GM19324 (cell line): Measurements from ENCODE around the gene EPC2.

Experiments
- ATAC-seq: cut with Tn5 transposase; IDR thresholded peaks from one replicate; pipeline ENCODE4 v1.9.1; 2021; ENCODE audit warnings: mild to moderate bottlenecking, moderate library complexity; ENCODE audit not compliant: unreplicated experiment, low FRiP score

The EPC2 gene, protein sequence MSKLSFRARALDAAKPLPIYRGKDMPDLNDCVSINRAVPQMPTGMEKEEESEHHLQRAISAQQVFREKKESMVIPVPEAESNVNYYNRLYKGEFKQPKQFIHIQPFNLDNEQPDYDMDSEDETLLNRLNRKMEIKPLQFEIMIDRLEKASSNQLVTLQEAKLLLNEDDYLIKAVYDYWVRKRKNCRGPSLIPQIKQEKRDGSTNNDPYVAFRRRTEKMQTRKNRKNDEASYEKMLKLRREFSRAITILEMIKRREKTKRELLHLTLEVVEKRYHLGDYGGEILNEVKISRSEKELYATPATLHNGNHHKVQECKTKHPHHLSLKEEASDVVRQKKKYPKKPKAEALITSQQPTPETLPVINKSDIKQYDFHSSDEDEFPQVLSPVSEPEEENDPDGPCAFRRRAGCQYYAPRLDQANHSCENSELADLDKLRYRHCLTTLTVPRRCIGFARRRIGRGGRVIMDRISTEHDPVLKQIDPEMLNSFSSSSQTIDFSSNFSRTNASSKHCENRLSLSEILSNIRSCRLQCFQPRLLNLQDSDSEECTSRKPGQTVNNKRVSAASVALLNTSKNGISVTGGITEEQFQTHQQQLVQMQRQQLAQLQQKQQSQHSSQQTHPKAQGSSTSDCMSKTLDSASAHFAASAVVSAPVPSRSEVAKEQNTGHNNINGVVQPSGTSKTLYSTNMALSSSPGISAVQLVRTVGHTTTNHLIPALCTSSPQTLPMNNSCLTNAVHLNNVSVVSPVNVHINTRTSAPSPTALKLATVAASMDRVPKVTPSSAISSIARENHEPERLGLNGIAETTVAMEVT

DNA sequence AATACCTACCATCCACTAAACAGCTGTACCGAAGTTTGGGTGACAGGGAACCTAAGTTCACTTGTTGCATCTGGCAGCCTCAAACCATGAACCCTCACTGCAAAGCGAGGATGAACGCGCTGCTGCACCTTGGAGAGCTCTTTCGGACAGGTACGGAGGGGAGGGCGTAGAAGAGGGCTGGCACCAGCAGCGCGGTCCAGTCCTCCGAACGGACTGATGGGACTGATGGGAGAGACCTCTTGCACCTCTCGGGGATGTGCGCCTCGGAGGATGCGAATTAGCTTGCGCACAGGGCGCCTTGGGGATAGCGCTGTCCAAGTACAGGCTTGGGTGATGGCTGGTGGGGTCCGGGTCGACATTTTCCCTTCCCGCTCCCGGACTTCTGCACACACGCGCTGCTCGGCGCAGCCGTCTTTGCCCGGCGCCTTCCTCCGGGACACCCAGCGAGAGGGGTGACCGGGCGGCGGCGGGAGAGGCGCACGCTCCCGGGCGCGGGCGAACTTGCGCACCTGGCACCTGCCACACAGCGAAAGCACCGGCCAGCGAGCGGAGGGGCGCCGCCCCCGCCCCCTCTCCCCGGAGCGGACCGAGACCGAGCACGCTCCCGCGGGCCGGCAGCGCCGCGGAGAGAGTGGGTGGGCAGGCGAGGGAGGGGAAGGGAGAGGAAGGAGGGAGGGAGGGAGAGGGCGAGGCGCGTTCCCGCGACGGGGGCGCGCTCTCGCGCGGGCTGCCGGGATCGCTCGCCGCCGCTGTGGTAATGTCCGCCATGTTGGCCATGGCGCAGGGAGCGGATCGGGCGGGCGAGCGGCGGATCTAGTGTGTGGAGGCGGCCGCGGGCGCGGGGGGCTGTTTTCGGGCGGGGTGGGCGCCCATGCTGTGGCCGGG is at the start of gene EPC2:
TSS of gene EPC2 (plus strand) at position 754 of the 885 bp plus-strand sequence. CDS start 267 bp downstream, outside the sequence.
- ATAC-seq: peak; percentile 76

DNA sequence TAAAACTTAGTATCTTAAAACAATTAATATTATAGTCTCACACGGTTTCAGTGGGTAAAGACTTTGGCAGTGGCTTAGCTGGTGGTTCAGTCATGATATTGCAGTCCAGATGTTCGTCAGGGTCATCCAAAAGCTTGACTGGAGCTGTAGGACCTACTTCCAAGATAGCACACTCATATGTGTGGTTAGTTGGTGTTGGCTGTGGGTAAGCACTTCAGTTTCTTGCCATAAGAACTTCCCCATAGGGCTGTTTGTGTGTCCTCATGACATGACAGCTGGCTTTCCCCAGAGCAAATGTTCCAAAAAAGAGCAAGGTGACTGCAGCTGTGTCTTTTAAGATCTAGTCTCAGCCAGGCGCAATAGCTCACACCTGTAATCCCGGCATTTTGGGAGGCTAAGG is 48.5 kb upstream of the EPC2 start:
- no peak for ATAC-seq

DNA sequence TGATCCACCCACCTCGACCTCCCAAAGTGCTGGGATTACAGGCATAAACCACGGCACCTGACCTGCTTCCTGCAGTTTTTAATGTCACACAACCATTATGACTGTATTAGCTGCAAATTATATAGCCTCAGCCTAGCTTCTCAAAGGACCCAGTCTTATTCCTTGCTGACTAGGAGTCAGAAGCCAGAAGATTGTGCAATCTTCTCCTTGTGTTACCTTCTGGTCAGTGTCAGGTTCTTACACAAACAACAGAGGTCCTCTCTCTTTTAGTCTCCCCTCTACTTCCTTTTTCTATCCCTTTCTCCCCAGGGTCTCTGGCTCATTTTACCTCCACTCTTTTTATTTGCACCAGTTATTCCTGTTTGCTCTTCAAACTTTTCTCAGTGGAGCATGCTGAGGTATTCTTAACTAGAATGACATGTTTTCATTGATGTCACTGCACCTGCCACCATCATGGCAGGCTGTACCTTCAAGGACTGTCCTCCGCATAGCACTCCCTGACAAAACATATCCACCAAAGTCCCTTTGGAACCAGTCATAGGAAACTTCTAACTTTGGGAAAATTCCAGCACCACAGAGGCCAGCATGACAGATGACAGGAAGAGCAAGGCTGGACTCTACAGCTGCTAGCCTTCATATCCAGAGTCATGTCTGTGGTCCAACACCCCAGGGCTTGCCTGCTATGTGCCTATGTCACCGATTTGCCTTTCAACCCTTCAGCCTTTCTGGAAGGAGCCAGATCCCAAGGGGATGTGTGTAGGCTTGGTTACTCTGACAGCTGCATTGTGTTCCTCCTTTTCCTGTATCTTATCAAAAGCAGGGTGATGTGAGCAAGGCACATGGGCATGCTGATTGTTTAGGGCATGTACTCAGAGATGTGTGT is 45.2 kb upstream of the EPC2 start:
- ATAC-seq: no peak

DNA sequence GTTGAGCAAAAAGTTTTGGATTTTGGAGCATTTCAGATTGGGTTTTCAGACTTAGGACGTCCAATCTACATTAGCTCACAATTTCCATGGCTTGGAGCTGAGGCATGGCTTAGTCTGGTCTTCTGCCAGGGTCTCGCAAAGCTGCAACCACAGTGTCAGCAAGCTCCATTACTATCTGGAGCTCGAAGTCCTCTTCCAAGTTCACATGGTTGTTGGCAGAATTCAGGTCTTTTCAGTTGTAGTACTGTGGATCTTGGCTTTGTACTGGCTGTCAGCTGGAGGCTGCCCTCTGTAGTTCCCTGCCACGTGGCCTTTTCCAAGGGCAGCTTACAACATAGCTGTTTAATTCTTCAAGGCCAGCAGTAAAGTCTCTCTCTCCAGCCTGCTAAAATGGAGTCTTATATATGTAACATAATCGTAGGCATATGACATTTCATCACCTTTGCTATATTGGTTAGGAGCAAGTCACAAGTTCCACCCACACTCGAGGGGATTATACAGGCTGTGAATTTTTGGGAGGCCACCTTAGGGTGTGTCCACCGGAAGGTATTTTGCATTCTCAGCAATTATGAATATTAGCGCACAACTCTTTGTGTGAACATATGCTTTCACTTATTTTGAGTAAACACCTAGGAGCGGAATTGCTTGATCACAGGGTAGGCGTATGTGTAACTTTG is 41.5 kb upstream of the EPC2 start:
- peak; percentile 21 for ATAC-seq

DNA sequence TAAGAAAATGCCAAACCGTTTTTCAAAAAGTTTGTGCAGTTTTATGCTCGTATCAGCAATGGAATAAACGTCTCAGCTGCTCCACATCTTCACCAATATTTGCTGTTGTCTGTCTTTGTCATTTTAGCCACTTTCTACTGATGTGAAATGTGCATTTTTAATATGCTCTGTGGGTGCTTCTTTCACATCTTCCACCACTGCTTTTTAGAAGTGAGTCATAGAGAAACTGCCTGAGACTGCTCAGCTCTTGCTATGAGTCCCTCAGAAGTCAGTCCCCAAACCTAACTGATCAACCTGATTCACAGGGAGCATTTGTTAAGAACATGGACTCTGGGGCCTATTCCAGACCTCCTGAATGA is 41.0 kb upstream of the EPC2 start:
- ATAC-seq: peak; percentile 70

DNA sequence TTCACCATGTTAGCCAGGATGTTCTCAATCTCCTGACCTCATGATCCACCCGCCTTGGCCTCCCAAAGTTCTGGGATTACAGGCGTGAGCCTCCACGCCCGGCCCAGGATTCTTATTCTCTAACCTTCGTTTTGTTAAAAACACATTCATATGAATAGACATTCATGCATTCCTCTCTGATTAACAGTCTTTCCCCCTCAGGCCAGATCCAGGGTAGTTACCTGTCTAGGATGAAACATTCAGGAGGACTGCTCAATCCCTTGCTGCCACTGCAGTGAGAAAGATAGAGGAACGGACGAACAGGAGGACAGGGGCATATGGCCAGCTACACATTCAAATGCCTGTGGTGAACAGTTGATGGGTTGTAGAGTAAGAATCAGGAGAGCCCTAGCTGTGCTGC is 39.6 kb upstream of the EPC2 start:
- no peak for ATAC-seq

DNA sequence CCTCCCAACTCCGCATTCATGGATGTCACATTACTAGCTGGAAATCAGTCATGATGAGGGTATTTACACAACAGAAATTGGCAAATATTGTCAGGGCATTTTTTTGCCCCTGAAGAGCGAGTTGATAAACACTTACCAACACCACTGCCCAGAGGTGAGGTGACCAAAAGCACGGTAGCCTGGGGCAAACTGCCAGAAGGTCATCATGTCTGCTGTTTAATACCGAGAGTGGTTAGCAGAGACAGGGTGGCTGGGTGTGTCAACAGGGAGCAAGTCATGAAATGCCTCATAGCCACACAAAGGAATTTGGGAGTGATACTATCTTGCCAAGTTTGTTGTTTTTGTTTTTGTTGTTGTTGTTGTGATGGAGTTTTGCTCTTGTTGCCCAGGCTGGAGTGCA is 37.0 kb upstream of the EPC2 start:
- ATAC-seq: no peak

DNA sequence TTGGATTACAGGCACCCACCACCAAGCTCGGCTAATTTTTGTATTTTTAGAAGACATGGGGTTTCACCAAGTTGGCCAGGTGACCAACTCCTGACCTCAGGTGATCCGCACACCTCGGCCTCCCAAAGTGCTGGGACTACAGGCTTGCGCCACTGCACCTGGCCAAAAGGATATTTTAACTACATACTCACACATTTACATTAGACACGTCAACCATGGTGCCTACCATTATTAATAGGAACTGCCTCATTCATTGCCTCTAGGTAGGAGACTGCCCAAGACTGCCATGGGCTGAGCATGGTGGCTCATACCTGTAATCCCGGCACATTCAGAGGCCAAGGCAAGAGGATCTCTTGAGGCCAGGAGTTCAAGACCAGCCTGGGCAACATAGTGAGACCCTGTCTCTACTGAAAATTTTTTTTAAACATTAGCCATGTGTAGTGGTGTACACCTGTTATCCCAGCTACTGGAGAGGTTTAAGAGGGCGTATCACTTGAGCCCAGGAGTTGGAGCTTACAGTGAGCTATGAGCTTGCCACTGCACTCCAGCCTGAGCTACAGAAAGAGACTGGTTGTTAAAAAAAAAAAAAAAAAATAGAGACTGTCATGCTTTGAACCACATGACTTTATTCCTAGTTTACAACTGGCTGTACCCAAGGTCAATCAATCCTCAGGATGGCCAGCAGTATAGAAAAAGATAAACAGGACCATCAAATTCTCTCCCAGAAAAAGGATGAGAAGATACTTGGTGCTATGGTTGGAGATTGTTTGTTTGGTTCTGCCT is 31.1 kb upstream of the EPC2 start:
- no peak for ATAC-seq

DNA sequence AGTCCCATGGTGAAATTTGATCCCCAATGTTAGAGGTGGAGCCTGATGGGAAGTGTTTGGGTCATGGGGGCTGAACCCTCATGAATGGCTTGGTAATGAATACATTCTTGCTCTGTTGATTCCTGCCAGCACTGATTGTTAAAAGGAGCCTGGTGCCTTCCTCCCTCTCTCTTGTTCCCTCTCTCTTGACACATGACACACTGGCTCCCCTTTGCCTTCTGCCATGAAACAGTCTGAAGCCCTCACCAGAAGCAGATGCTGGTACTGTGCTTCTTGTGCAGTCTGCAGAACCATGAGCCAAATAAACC is 30.6 kb upstream of the EPC2 start:
- ATAC-seq: peak; percentile 34

DNA sequence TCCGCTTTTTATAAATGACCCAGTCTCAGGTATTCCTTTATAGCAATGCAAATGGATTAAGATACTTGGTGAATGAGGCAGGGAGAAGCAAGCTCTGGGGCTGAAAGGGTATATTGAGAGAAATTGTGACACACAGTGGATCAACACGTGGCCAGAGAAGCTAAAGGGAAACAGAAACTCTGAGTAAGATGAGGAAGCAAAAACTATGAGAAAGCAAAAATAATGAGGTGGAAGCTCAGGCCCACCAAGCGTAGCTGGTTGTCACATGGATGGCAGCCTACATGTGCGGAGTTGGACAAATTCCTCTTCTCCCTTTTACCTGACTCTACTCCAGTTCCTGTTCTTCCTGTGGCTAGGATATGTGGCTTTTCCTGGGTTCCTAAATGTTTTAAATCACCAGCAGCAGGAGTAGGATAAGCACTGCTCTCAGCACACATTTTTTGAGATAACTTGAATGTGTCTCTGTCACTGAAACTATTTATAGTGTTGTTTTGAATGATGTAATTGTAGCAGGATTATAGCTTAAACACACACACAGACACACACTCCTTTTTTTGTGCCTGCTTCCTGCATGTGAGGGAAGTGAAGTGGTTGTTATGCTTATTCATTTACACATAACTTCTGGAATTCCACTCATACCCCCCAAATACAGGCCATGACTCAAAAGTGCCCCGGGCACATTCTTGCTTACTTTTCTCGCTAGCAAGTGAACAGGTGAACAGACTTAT is 30.1 kb upstream of the EPC2 start:
- ATAC-seq: peak; percentile 97

DNA sequence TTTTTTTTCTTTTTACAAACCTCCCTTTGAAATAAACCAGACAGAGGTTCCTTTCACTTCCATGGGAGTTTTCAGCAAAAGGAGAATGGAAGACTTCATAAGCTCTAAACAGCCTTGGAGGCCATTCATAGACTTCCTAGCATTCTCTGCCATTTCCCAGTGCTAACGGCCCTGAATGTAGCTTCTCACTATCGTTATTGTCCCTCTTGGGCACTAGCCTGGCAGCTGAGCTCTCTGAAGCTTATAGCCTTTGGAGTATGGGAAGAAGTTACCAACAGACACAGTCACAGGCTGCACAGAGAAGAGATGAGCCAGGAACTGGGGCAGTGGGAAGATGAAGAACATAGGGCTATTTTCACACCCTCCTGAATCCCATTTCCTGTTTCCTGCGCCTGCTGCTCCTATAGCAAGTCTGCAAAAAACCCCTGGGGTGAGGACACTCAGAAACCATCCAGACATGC is 29.1 kb upstream of the EPC2 start:
- ATAC-seq: no peak

DNA sequence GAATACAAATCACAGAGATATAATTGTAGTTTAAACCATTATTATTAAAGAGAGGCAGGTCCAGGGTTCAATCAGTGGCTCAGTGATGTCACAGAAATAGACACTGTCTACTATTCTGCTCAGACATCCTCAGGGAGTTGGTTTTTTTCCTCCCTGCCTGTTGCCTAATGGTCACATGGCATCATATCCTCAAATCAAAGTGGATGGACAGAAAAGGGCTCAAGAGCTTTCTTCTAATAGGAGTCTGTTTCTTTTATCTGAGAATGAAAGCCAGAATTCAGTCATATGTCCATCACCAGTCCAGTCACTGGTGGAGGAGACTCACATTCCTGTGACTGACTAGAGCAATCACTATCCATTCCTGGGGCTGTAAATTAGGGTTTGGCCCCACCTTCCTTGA is 27.9 kb upstream of the EPC2 start:
- no peak for ATAC-seq

DNA sequence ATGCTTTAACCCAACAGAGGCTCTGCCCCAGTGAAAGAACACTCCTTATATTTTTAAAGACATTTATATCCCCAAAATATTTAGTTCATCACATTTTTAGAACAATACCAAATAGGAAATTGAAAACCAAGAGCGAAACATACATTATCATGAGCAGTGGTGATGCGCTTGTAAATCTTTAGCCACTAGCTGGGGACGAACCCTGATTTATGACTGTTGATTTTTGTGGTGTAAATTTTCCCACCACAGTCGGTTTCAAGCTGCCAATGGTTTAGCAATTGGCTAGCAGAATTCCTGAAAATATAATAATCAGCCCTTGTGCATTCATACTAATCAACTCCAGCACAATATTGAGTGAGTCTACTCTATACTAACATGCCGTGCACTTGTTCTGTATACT is 27.3 kb upstream of the EPC2 start:
- ATAC-seq: no peak

DNA sequence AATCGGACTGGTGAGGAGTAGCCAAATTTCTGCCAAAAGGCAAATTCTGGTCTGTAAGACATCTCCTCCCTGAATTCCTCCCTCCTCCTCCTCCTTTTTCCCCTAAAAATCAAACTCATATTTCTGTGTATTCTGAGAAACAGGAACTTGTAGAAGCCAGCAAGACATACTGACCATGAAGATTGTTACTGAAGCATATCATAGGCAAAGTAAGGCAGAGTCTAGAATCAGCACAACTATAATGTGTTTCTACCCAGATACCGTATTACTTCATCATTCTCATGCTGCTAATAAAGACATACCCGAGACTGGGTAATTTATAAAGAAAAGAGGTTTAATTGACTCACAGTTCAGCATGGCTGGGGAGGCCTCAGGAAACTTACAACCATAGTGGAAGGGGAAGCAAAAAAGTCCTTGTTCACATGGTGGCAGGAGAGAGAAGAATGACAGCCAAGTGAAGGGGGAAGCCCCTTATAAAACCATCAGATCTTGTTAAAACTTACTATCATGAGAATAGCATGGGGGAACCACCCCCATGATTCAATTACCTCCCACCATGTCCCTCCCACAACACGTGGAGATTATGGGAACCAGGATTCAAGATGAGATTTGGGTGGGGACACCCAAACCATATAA is 24.9 kb upstream of the EPC2 start:
- no peak for ATAC-seq

DNA sequence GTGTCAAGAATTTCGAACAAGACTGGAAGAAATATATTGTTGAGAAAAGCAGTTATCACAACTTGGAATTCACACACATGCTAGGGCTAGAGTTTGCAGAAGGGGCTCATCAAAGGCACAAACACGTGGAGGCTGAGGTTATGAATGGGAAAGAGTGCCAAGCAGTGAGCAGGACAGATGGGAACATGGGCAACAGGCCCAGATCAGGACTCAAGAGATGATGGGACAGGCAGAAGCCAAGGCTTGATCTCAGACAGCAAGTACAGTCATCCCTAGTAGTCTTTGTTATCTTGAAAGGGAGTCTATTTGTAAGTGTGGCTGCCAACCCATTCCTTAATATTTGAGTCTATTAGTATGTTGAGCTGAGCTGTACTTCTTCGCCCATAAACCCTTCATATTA is 22.2 kb upstream of the EPC2 start:
- no peak for ATAC-seq

DNA sequence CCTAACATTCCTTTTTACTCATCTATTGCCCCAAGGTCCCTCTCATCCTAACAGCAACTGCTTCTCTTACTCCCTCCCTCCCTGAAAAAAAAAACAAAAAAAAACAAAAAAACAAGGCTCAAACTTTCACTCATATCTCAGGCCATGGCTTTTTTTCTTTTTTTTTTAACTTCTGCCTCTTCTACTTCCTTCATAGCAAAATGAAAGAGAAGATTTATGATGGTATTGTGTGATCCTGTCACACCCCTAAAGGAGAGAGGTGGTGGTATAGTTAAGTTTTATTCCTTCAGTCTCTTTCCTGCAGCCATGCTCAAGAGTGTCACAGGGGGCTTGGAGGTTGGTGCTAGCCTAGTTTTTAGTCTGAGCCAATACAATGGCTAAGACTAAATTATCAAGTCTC is 21.5 kb upstream of the EPC2 start:
- no peak for ATAC-seq

DNA sequence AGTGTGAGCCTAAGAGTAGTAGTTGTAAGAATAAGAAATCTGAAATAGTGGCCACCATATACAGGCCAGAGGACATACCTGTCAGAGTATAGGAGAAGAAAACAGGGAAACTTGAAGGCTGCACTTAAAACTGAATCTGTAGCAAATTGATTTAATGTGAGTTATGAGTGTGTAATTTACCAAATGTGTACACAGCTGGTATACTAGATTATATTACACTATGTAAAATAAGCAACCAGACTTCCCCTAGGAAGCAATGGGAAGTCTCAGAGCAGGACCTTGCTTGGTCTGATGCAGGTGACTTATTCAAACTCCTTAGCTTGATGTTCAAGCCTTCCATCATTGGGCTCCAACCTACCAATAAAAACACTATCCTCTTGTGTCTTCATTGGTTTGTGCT is 17.3 kb upstream of the EPC2 start:
- ATAC-seq: no peak

DNA sequence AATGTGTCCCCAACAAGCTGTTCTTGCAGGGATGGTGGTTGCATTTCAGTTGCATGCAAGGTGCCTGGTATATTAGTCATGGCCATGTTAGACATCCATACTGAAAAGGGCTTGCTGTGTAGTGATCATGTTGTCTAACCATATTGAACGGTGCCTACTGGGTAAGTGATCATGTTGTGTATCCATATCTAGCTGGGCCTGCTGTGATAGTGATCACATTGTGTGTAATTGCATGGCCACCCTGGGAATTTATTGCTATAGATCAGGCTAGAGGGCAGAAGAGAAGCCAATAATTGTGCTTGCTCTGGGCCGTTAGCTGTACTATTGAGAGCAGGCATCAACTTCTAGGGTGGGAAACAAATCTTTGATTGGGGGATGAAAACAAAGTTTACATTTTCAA is 9.8 kb upstream of the EPC2 start:
- ATAC-seq: no peak
